ENCODE results near the gene TMEM44.
A peak's percentile ranks its signal among the peaks of the same experiment; 100 is the strongest.
"Not testable (repeated sequence)": the region's sequence is repeated elsewhere in the genome, so short reads cannot be mapped to it uniquely, and the experiment has no call there.

Gene TMEM44

DNA sequence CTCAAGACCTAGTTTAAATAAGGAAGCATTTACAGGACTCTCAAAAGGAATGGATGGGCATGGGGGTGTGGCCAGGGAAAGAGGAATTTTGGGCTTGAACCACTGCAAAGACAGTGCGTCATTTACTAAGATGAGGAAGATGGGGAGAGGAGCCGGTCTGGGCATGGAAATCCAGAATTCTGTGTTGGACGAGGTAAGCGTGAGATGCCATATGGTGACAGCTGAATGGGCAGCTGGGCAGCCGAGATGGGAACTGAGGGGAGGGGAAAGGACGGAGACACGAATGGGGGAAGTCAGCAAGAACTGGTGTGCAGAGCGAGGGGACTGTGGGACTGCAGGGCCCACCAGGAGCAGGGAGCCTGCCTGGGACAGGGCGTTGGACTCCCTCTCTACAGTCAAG lies 24.2 kb downstream of the TMEM44 start:
- DNase-seq: no peak

DNA sequence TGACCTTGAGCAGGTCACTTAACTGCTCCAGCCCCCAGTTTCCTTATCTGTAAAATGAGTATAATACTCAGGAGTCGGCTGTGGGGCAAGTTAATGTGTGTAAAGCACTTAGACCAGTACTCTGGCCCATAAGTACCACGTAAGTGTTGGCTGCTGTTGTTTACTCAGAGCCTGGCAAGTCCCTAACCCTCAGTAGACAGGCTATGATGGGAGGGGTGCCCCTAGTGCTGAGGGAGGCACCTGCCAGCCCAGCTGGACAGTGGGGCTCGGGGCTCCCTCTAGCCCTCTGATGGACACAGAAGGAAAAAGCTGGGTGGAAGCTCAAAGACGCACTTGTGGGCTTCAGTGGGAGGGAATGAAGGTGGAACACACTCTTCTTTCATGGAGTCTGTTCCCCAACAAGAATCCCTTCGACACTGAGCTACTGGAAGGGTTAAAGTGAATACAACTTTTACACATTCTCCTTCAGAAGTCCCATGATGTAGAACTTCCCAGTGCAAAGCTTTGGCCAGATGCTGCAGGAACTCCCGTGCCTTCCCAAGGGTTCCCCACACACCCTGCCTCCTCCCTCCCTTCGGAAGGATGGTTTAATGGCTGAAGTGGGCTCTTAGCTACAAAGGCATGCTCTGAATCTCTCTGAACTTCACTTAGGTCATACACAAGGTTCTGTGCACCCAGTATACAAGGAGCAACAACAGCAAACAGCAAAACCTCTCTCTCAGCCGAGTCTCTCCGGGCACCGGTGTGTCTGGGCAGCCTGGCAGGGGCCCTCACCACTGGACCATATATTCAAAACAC lies 25.4 kb downstream of the TMEM44 start:
- DNase-seq: no peak

DNA sequence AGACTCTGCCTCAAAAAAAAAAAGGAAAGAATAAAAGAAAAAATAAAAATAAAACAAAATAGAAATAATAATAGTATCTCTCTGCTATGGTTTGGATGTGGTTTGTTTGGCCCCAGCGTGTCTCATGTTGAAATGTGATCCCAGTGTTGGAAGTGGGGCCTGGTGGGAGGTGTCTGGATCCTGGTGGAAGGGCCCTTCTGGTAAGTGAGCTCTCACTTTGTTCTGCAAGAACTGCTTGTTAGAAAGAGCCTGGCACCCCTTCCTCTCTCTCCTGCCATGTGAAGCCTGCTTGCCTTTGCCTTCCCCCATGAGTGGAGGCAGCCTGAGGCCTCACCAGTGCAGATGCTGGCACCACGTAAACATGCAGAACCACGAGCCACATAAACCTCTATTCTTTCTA lies 26.3 kb downstream of the TMEM44 start:
- no peak for DNase-seq

DNA sequence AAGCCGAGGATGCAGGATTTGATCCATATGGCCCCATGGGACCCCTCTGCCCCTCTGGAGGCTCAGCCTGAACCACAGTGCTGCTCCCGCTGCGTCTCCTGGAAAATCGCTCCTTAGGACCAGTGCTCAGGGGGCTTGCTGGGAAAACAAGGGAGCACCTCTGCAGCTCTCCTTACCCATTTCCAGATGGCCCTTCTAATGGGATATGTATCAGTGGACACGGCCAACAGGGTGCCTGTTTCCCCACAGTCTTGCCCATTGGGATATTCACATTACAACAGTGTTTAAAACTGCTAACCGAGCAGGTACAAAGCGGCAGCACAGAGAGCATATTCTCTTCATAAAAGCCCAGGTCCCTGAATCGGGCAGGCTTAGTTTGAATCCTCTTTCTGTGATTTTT lies 27.1 kb downstream of the TMEM44 start:
- no peak for DNase-seq

DNA sequence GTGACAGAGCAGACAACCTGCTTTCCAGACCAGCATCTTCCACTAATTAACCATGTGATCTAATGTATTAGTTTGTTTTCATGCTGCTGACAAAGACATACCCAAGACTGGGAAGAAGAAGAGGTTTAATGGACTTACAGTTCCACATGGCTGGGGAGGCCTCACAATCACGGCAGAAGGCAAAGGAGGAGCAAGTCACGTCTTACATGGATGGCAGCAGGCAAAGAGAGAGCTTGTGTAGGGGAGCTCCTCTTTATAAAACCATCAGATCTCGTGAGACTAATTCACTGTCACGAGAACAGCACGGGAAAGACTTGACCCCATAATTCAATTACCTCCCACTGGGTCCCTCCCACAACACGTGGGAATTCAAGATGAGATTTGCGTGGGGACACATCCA lies 27.9 kb downstream of the TMEM44 start:
- DNase-seq: not testable (repeated sequence)

DNA sequence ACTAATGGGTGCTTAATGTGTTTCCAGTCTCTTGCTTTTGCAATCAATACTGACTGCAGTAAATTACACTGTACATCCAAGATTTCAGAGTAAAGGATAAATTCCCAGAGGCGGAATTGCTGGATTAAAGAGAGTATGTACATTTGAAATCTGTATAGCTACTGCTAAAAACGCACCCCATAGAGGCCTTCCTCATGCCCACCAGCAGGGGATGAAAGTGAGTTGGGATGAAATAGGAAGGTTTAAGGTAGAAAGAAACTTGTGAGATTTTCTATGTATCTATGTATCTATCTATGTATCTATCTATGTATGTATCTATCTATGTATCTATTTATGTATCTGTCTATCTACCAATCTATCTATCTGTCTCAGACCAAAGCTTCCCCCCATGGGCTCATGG lies 28.4 kb downstream of the TMEM44 start:
- no peak for DNase-seq

DNA sequence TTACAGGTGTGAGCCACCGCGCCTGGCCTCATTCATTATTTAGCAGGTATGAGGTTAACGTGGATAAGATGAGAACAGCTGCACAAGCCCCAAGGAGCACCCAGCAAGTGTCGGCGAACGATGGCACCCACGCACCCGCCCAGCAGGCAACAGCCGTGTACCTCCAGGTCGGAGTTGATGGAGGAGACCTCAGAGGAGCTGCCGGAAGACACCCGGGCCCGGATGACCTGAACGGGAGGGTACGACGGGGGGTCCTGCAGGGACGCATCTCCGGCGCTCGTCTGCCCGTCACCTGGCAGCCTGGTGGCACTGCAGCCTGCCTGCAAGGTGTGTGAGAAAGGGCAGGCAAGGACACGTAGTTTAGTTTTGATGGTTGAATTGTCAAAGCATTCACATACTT lies 29.1 kb downstream of the TMEM44 start:
- no peak for DNase-seq

DNA sequence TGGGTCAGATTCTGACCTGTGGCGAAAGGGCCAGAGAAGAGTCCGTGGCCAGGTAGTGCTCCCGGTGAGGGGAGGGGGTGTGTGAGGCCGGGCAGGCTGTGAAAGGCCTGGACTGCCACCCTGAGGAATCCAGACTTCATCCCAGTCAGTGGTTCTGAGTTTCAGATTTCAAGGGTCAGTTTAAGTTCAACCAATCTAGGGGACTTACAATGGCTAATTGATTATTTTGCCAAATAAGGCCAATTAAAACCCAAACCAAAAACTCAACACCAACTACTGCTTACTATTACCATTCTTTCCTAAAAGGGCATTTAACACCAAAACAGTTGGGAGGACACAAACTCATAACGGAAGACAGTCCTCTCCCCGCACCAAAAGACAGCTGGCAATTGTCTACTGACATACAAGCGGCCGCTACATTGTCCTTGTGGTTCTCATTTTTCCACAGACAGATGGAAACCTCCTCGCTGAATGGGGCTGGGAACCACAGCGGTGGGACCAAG lies 30.5 kb downstream of the TMEM44 start:
- no peak for DNase-seq

DNA sequence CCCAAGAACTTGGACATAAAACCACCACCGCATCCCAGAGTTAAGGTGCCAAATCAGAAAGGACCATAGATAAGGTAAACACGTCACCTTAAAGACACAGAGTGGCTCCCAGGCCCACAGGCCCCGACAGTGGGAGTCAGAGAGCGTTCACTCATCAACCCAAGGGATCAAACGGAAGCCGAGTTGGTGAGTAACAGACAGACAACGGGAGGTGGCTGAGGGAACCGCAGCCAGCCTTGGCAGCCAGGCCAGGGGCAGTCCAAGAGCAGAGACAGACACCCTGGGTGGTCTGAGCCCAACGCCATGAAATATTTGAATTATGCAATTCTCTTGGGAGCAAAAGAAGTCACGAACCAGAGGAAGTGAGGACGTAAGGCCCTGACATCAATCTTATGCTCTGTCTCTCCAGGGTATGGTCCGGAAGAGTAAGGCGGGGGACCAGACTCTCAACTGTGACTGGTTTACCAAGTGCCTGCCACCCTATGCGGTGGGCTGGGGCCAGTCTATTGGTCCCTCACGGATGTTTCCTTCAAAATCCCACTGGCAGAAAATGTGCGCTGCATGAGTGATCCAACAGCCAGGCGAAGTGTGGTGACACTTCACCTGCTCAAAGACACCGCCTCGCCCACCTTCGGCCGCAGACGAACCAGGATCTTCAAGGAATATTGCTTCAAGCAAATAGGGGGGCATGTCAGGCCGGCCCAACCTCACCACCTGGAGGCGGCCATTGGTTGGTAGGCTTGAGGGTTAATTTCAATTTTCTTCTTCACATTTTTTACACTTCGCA lies 34.3 kb downstream of the TMEM44 start:
- no peak for DNase-seq

DNA sequence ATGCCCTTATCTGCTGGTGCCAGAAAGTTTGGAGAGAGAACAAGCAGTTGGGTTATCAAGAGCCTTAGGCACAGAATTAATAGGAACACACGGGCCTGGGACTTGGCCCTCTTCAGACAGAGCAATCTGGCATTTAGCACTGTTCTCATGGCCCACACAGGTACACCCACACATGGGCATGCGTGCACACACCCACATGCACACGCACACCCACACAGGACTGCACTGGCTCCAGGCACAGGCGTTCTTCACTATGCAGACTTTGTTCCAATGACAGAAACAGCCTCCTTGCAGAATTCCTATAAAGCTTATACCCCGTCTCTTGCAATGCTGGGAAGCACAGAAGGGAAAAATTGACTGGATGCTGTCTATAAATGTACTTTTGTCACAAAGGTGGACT lies 36.3 kb downstream of the TMEM44 start:
- DNase-seq: no peak

DNA sequence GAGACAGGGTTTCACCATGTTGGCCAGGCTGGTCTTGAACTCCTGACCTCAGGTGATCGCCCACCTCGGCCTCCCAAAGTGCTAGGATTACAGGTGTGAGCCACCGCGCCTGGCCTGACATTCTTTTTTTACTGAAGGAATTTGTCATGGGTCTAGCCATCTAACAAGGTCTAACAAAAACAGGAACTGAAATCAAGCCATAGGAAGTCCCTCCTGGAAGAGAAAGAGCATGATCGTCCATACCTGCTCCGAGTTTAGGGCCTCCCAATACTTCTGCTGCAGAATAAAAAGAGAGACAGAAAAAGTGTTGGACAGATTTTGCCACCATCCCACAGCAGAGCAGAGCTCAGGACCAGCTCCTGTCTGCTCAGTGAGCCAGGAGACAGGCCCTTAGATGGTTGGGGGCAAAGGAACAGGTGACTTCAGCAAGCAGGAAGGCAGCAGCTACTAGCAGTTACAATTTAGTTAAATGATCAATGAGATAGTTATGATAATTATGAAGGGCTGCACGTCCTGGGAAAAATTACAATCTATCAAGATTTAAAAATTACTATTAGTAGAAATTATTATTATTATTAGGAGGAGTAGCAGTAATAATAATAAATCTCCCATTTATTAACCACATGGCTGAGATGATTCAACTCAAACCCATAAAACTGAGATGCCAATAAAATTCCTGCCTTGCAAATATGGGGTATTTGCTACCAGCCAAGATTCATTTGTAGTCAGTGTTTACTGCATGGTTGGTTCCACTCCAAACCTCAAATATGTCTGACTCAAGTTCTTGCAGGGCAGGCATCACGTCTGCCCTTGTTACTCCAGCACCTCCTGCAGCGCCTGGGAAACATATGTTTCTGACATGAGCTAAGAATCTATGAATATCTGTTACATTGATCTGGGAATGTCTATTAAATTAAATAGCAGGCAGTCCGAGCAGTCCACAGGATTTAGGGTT lies 40.1 kb downstream of the TMEM44 start:
- DNase-seq: no peak

DNA sequence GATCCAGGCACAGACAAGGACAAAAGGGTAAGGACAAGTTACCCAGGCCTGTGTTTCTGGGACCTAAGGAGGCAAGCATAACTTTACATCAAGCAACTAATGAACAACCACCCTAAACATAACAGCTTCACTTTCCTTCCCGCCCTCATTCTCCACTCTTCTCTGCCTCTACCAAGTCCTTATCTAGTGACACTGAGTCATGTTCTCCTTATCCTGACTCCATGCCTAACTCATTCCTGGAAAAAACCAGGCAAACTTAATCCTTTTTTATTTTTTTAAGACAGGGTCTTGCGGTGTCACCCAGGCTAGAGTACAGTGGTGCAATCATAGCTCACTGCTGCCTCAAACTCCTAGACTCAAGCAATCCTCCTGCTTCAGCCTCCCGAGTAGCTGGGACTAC lies 44.5 kb downstream of the TMEM44 start:
- DNase-seq: no peak

DNA sequence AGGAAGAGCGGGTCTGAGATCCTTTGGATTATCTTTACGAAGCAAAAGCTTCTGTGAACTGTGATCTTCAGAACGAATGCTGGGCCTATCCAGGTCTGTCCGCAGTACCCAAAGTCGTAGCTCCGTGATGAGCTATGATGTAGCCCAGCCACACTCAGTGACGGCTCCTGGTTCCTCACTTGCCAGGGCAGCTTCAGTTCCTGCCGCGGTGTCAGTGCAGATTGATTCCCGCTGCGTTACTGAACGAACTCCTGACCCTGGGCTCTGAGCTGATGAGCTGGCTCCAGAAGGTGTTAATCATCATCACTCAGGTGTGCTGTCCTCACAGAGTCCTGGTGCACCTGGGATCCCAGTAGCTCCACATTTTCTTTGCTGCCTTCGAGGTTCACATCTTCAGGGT lies 45.0 kb downstream of the TMEM44 start:
- no peak for DNase-seq

DNA sequence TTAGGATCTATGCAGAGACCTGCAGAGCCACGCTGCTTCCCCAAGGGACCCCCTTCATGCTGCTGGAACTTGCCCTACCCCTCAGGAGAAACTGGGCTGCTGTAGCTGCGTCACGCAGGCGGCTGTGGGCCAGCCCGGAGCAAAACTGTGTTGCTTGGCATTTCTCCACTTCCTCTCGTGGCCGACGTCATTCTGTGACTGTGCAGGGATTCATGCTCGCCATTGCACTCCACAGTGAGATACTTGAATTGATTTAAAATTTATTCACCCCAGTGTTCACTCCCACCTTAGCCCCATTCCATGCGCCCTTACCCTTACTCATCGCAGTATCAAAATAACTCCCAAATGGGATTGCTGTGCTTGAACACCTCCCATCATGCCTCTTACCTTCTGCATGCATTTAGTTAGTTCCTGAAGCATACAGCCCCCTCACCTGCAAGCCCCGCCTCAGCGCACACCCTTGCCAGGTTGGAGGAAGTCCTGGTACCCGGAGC lies 45.7 kb downstream of the TMEM44 start:
- peak; percentile 49 for DNase-seq

DNA sequence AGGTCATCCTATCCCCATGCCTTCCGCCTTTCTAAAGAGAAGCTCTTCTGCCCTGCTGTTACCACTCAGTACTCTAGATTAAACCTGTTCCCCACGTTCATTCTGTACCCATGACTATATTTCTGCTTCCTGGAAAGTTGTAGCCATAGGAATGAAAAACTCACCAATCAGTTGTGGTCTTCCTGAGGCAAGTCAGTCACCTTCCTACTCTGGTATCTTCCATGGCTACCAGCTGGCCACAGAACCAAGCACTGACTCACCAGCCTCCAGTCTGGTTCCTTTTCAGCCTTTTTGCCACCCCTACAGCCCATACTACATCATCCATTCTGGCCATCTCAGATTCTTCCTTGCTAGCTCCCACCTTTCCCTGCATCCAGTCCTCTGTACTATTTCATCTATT lies 46.4 kb downstream of the TMEM44 start:
- peak; percentile 26 for DNase-seq

DNA sequence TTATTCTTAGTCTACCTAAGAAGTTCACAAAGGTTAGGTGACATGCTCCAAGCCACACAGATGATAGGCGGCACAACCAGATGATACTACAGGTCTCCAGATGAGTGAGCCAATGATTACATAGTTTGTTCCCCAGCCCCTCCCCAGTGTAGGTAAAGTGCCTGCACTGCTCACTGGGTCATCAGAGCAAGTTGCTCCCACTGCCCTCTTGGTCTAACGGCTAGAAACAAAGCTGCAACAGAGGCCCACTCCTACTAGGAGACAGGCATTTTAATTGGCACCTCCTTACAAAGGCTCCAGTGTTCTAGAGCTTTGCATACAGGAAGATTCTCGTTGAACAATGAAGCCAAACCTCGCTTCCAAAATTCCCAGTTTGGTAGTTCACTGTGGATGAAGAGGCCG lies 47.3 kb downstream of the TMEM44 start:
- no peak for DNase-seq

DNA sequence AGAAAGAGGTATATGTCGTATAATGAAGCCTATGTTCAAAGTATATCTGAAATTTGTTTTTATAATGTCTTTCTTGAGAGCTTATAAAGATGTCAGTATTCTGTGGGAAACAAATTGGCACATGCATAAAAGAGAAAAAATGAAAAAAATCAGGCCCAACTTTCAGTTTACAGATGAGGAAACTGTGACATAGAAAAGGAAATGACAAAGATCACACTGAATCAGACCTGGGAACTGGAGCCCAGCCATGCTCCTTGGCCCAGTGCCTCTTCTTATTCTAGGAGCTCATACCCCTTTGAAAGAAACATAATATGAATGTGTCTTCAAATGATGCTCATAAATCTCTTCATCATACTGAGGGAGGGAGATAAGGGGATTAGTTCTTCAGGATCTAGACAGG lies 48.4 kb downstream of the TMEM44 start:
- no peak for DNase-seq

DNA sequence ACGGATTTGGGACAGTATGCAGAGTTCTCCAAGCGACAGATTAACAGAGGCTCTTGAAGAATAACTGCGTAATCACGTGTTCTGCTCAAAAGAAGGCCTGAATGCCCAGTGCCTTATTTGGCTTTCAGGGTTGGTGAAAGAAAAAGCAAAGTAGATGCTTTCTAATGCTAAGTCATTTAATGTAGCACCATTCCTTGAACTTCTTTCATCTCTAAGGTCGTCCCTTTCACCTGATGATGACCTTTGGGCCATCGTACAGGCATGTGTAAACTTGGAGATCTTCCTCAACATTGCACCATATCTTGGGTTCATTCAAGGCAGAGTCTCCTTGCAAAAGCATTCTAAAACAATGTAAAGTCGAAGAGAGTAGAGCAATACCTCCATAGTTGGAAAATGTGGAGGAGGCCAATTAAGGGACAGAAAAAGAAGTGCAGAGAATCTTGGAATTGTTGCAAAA lies 48.9 kb downstream of the TMEM44 start:
- no peak for DNase-seq

DNA sequence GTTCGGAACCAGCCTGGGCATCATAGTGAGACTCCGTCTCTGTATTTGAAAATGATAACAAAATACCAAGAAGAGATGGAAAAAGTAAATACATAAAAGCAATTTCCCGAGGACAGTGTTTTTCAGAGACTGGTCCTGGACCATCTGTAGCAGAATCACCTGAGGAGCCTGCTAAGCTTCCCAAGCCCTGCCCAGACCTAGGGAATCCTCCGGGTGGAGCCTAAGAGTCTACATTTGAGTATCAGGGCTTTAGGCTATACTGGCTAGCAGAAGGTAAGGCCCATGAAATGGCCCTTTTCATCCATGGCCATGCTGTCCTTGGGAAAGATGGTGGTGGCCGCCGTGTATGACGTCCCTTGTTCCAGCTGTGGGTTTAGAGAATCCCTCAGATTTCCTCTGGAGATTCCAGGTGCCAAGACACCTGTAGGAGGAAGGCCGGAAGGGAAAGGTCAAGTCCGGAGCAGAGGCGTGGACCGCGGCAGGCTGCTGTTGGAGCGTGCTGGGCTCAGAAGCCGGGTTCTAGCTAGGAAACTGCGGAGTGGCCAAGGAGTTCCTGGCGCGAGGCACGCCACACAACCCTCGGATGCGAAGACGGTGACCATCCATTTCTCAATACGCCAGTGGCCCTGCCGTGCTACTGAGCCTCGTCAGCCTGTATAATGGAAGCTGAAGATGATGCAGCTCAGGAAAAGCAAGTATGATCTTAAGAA lies 50.9 kb downstream of the TMEM44 start:
- no peak for DNase-seq

DNA sequence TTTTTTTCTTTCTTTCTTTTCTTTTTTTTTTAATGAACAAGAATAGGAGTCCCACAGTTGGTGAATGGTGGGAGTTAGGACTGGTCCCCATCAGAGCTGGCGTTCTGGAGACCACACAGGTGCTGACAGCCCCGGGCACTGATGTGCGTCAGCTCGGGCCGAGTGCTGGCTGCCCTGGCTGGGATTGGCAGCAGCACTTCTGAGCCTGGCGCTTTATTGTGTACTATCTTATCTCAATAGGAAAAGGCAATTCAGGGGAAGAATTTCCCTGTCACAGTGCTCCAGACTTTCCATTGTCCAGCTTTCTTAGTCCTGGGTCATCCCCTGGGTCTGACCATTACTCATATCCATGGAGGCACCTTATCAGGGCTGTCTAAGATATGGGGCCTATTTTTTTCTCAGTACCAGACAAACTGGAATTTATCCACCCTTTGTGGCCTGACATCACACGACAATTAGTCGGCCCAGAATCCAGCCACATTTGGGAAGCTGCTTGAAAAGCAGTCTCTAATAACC lies 54.1 kb downstream of the TMEM44 start:
- no peak for DNase-seq

DNA sequence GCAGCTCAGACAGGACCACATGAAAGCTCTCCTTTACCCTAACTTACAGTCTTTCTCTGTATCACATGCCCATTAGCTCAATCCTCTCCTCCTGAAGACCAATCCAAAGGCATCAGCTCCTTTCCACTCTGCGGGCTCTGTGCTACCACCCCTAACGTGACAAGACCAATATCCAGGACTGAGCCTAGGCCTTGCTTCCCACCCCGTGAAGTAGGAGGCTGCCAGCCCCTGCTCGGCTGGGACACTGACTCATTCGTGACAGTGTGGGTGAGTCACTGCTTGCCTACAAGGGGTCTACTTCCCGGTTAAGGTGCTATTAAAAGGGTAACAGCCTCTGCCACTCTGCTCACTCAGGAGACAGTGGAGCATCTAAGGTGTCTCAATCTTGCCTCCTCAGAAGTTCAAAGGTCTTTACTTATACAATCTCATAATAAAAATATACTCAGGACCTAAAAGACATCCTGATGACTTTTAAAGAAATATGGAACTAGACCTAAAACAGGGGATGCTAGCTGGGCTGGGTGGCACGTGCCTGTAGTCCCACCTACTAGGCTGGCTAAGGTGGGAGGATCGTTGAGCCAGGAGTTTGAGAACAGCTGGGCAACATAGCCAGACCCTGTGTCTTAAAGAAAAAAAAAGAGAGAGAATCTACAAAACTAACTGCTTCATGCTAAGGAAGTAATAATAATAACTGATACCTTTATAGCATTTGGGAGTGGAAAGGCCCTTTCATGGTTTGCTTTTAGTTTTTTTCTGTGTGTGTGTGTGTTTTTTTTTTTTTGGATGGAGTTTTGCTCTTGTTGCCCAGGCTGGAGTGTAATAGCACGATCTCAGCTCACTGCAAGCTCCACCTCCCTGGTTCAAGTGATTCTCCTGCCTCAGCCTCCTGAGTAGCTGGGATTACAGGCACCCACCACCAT lies 55.0 kb downstream of the TMEM44 start:
- peak; percentile 60 for DNase-seq

All from CD4-positive, alpha-beta T cell treated with Interleukin-15 for 1 hour (primary cell).